ENCODE measurements around the gene METTL13.

DNA sequence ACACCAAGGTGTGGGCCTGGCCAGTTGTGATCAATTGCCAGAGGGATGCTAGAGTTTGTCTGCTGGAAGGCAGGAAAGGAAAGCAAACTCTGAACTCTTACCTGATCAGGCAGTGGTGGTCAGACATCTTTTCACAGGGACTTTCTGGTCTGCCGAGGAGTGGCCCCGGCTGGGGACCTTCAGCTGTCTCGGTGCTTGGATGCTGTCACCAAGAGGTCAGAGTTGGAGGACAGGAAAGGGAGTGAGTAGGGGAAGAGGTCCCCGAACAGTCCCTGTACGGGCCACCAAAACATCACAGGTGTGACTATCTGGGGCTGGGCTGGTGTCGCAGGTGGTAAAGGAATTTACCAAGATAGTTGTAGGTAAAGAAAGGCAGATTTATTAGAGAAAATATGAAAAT is 17.7 kb upstream of the METTL13 start:
- TF ChIP-seq, protein P1, sequence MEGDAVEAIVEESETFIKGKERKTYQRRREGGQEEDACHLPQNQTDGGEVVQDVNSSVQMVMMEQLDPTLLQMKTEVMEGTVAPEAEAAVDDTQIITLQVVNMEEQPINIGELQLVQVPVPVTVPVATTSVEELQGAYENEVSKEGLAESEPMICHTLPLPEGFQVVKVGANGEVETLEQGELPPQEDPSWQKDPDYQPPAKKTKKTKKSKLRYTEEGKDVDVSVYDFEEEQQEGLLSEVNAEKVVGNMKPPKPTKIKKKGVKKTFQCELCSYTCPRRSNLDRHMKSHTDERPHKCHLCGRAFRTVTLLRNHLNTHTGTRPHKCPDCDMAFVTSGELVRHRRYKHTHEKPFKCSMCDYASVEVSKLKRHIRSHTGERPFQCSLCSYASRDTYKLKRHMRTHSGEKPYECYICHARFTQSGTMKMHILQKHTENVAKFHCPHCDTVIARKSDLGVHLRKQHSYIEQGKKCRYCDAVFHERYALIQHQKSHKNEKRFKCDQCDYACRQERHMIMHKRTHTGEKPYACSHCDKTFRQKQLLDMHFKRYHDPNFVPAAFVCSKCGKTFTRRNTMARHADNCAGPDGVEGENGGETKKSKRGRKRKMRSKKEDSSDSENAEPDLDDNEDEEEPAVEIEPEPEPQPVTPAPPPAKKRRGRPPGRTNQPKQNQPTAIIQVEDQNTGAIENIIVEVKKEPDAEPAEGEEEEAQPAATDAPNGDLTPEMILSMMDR (IDR thresholded peaks at IDR 0.05; ENCODE audit: control extremely low read depth in 1 of 3, insufficient read depth in 1 of 3, low read depth in 1 of 3, low read length in 3 of 3) = no peak
- no peak for TF ChIP-seq POLR2A (IDR thresholded peaks at IDR 0.05; ENCODE audit: control extremely low read depth in 1 of 2, low read depth in 2 of 2, low read length in 2 of 2)
- no peak for TF ChIP-seq CHD2 (IDR thresholded peaks at IDR 0.05; ENCODE audit: low read length)
- no peak for TF ChIP-seq MAFK (IDR thresholded peaks at IDR 0.05; ENCODE audit: low read depth, low read length)
- TF ChIP-seq, protein P2, sequence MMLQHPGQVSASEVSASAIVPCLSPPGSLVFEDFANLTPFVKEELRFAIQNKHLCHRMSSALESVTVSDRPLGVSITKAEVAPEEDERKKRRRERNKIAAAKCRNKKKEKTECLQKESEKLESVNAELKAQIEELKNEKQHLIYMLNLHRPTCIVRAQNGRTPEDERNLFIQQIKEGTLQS (IDR thresholded peaks at IDR 0.05; ENCODE audit: insufficient read depth, low read depth, low read length) = no peak
- TF ChIP-seq TBP (IDR thresholded peaks at IDR 0.05; ENCODE audit: low read depth, low read length) = no peak
- no peak for TF ChIP-seq POLR2AphosphoS5 (IDR thresholded peaks at IDR 0.05; ENCODE audit: low read depth, low read length)
- no peak for TF ChIP-seq SIN3A (conservative IDR thresholded peaks at IDR 0.05 in 1 of 2, IDR thresholded peaks at IDR 0.05 in 1 of 2; ENCODE audit: low read depth in 1 of 2, low read length in 2 of 2)
- no peak for TF ChIP-seq SIRT6 (IDR thresholded peaks at IDR 0.05; ENCODE audit: low read length)
- TF ChIP-seq RXRA (IDR thresholded peaks at IDR 0.05; ENCODE audit: insufficient read depth, low read depth, low read length) = no peak
- TF ChIP-seq JUND (IDR thresholded peaks at IDR 0.05; ENCODE audit: low read length) = no peak
